Lower leg skin (tissue), 4 donors: ENCODE measurements around the gene DNLZ. TPM values are rescaled to one million over a fixed set of nuclear protein-coding genes. Genes with fewer than 3 reads are reported as not detected.

Experiments
- DNase-seq, 2 donors: peaks; one replicate each; pipeline ENCODE4 v3.0.0-alpha.2; 2019; ENCODE audit warnings: low spot score in 2 of 2
- H3K4me3 ChIP-seq: fragments of 200-600 bp; sonication (generic); 2 replicates; pipeline ENCODE4 v1.5.1; 2017; ENCODE audit warnings: mild to moderate bottlenecking, low read depth; ENCODE audit not compliant: poor library complexity, severe bottlenecking
- POLR2A ChIP-seq, 2 donors: fragments of 450-650 bp; IDR thresholded peaks; one replicate each; pipeline ENCODE4 v1.6.1; 2016 to 2017; ENCODE audit warnings: antibody characterized with exemption in 2 of 2, mild to moderate bottlenecking in 1 of 2, moderate library complexity in 1 of 2
- WGBS, 2 donors: methylation state at CpG; one replicate each; pipeline ENCODE4 v1.1.5; 2018; 5-methylcytosine and 5-hydroxymethylcytosine counted together
- intact Hi-C: fragments of 100-400 bp; cut with DNase I; formaldehyde crosslinking; loops from one replicate; pipeline ENCODE4 v1.15.0; 2023; ENCODE audit warnings: low total_unique reads
- total RNA-seq, 4 donors: library from RNA; depleted of rRNA; stranded (reverse); fragments of >200 nt; gene quantifications; one replicate each; pipeline ENCODE4 v1.1.0, GENCODE V29; 2016
- TF ChIP-seq, protein P1 (sequence below), 3 donors: fragments of 450-650 bp; IDR thresholded peaks; one replicate each; pipeline ENCODE4 v1.5.1; 2016; ENCODE audit warnings: antibody characterized with exemption in 3 of 3, mild to moderate bottlenecking in 3 of 3, moderate library complexity in 2 of 3

DNLZ gene
- total RNA-seq, 4 donors from 2014 or later: 30.9 to 64.6 (median 44.1) TPM

DNA sequence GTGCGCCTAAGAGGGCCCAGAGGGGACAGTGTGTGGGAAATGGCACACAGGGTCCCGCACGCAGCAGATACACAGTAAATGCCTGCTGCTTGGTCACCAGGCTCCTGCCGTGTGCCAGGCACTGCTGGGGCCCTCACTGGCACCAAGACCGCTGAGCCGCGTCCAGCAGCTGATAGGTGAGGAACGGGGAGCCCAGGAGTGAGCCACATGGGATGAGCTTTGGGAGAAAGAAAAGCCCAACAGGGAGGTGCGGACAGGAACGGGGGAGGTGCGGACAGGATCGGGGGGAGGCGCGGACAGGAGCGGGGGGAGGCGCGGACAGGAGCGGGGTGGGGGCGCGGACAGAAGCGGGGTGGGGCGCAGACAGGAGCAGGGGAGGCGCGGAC lies 19.7 kb downstream of the DNLZ start:
- TF ChIP-seq, protein P1, sequence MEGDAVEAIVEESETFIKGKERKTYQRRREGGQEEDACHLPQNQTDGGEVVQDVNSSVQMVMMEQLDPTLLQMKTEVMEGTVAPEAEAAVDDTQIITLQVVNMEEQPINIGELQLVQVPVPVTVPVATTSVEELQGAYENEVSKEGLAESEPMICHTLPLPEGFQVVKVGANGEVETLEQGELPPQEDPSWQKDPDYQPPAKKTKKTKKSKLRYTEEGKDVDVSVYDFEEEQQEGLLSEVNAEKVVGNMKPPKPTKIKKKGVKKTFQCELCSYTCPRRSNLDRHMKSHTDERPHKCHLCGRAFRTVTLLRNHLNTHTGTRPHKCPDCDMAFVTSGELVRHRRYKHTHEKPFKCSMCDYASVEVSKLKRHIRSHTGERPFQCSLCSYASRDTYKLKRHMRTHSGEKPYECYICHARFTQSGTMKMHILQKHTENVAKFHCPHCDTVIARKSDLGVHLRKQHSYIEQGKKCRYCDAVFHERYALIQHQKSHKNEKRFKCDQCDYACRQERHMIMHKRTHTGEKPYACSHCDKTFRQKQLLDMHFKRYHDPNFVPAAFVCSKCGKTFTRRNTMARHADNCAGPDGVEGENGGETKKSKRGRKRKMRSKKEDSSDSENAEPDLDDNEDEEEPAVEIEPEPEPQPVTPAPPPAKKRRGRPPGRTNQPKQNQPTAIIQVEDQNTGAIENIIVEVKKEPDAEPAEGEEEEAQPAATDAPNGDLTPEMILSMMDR (IDR thresholded peaks at IDR 0.05): no peak
- no peak for TF ChIP-seq POLR2A (IDR thresholded peaks at IDR 0.05)
- intact Hi-C loops: no loop called here
- no peak for DNase-seq
- WGBS, 2 donors: 91 to 95% methylated on average over 24 of the region's 24 CpGs
- H3K4me3 ChIP-seq: no peak overlapping the region

GRCh38 chr9:136343121-136343883 lies 20.2 kb downstream of the DNLZ start:
- 74 to 75% methylated on average over 2 to 22 of the region's 23 CpGs for WGBS, 2 donors
- TF ChIP-seq POLR2A (IDR thresholded peaks at IDR 0.05): no peak
- TF ChIP-seq, protein P1 (IDR thresholded peaks at IDR 0.05): no peak
- DNase-seq: no peak
- intact Hi-C loops: no loop called here
- no peak overlapping the region for H3K4me3 ChIP-seq

DNA sequence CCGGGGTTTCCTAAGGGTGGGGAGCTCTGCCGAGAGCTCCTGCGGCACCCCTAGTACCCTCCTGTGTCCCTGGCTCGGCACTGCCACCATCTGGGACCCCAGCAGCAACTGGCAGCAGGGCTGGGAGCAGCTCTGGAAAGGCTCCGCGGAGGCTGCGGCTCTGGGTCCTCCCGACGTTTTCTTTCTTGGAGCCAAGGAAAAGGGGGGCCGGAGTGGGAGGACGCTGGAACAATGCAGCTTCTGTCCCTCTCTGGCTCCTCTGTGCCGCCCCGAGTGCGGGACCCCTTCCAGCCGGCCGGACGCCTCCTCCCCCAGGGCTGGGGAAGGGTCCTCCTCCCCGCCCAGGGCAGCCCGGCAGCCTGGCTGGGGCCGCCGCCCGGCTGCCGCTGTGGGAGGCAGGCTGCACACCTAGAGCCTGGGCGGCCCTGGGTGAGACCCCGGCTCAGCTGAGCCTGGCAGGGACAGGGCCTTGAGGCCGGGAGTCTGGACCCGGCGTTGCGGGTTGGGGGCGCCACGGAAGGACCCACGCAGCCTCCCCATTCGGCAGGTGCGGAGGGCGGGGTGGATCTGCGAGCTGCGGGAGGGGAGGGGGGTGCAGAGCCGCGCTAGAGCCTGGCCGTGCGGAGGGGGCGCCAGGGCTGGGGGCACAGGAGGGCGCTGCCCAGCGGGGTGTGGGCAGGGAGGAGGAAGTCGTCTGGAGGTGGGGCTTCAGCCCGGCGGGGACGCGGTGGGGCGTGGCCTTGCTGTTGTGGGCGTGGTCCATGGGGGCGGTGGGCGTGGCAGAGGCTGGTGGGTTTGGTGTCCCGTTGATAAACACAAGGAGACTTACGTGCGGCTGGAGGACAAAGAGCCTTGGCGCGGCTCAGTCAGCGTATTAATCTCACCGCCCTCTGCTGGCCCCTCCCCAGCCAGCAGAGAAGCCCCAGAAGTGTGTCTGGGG lies 21.1 kb downstream of the DNLZ start:
- TF ChIP-seq, protein P1 (IDR thresholded peaks at IDR 0.05): no peak
- no peak for TF ChIP-seq POLR2A (IDR thresholded peaks at IDR 0.05)
- peak overlapping the region; percentile 8 for H3K4me3 ChIP-seq
- DNase-seq: peak; percentile 56 to 95
- intact Hi-C loops: no loop called here
- 31 to 50% methylated on average over 11 to 54 of the region's 60 CpGs for WGBS, 2 donors

- WGBS, 2 donors: 77 to 79% methylated on average over 10 of the region's 10 CpGs
- no peak overlapping the region for H3K4me3 ChIP-seq
These were observed 21.8 kb downstream of the DNLZ start for GRCh38 chr9:136341769-136342168.

GRCh38 chr9:136341042-136341655 lies 22.4 kb downstream of the DNLZ start:
- TF ChIP-seq POLR2A (IDR thresholded peaks at IDR 0.05): no peak
- TF ChIP-seq, protein P1 (IDR thresholded peaks at IDR 0.05): no peak
- H3K4me3 ChIP-seq: no peak overlapping the region
- DNase-seq: no peak
- intact Hi-C loops: no loop called here
- 77 to 80% methylated on average over 18 of the region's 18 CpGs for WGBS, 2 donors

More at GRCh38 chr9:136341769-136342168, 21.8 kb downstream of the DNLZ start:
- TF ChIP-seq, protein P1 (IDR thresholded peaks at IDR 0.05): no peak
- no peak for TF ChIP-seq POLR2A (IDR thresholded peaks at IDR 0.05)
- intact Hi-C loops: no loop called here
- DNase-seq: no peak
